OCI-LY3 (cell line): Measurements from ENCODE around the gene RPL35A.

Experiments
- H2AFZ ChIP-seq: fragments of 200-600, 300-600 bp; shearing (Covaris generic); 2 replicates; pipeline ENCODE4 v1.6.0; 2014; ENCODE audit warnings: antibody characterized with exemption, low read depth, low read length
- H3K27ac ChIP-seq: fragments of 200-600, 300-600 bp; sonication (generic); 2 replicates; pipeline ENCODE4 v1.5.1; 2014; ENCODE audit warnings: mild to moderate bottlenecking, low read length, moderate library complexity, mixed read lengths
- H3K27me3 ChIP-seq: fragments of 200-600, 300-600 bp; sonication (generic); 2 replicates; pipeline ENCODE4 v1.6.1; 2014; ENCODE audit warnings: low read depth, low read length, mixed read lengths
- H3K36me3 ChIP-seq: fragments of 200-600, 300-600 bp; sonication (generic); replicated peaks from 2 replicates; pipeline ENCODE3; 2014; ENCODE audit warnings: low read depth, low read length, mixed read lengths
- H3K4me1 ChIP-seq: fragments of 300-600, 200-600 bp; sonication (generic); 2 replicates; pipeline ENCODE4 v1.6.1; 2014; ENCODE audit warnings: low read length, mixed read lengths
- H3K4me2 ChIP-seq: fragments of 200-600, 300-600 bp; sonication (generic); 2 replicates; pipeline ENCODE4 v1.6.1; 2014; ENCODE audit warnings: low read length, mixed read lengths
- H3K4me3 ChIP-seq: fragments of 300-600, 200-600 bp; sonication (generic); 2 replicates; pipeline ENCODE4 v1.5.1; 2014; ENCODE audit warnings: antibody characterized with exemption, mild to moderate bottlenecking, low read length, moderate library complexity
- H3K79me2 ChIP-seq: fragments of 300-600, 200-600 bp; shearing (Covaris generic); 2 replicates; pipeline ENCODE4 v1.6.1; 2014; ENCODE audit warnings: mild to moderate bottlenecking, low read length, mixed read lengths
- H3K9ac ChIP-seq: fragments of 300-600, 200-600 bp; shearing (Covaris generic); 2 replicates; pipeline ENCODE4 v1.6.0; 2014; ENCODE audit warnings: mild to moderate bottlenecking, low read length, moderate library complexity
- H3K9me3 ChIP-seq: fragments of 200-600, 300-600 bp; shearing (Covaris generic); 2 replicates; pipeline ENCODE4 v1.6.1; 2014; ENCODE audit warnings: low read length, mixed read lengths; ENCODE audit not compliant: insufficient read depth
- H4K20me1 ChIP-seq: fragments of 200-600, 300-600 bp; sonication (generic); 2 replicates; pipeline ENCODE4 v1.6.1; 2016; ENCODE audit warnings: low read length, mixed read lengths; ENCODE audit not compliant: insufficient read depth
- EZH2phosphoT487 ChIP-seq: fragments of 200-600 bp; shearing (Covaris generic); IDR thresholded peaks from 2 replicates; pipeline ENCODE4 v1.6.1; 2018; ENCODE audit warnings: antibody characterized with exemption, mixed run types, low read depth
- TF ChIP-seq, protein P1 (sequence below): fragments of 200-600, 300-600 bp; sonication (generic); IDR thresholded peaks from 2 replicates; pipeline ENCODE4 v1.5.1; 2014; ENCODE audit warnings: antibody characterized with exemption, low read length, low read depth

Gene RPL35A

DNA sequence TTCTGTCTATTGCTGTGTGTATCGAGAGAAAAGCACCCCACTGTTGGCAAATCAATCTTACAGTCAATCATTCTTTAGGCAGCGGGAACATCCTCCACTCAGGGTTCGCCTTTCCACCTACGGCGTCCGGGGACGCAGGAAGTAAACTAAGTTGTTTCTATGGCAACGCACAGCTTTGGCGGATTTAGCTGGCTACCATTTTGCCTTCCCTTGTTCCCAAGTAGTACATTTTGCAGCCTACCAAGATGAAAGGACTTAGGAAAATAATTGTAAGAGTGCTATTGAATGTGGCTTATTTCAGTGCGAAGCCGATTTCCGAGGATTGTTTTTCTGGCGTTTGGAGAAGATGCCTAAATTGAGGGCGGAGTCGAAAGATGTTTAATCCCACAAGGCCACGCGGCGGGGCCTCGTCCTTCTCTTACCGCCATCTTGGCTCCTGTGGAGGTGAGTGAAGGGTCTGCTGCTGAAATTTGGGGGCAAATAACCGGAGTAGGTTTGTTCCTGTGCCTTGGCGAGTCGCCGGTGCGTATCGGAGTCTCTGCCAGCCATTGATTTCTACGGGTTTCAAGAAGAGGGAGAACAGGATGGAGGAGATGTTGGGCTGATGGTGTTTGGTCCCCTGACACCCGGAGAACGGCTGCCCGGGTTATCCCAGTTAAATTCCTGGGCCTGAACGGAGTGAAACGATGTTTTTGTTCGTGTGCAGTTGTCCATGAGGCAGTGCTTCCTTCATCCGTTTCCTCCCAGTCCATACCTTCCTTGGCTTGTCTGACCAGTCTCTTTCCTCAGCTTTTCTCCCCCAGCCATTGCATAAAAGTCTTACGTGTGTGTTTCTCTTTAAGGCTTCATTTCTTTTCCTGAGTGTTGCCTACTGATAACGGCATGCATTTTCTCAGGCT is at the start of gene RPL35A:
TSS of gene RPL35A (plus strand) at position 413 of the 899 bp plus-strand sequence. CDS start 778 bp downstream, outside the sequence.
- peak within 1 kb of the TSS; percentile 90 for H2AFZ ChIP-seq
- H3K9ac ChIP-seq: peak within 1 kb of the TSS; percentile 99
- peaks cover 43% of the 10 kb centered on the region for H3K79me2 ChIP-seq
- no peaks in the 10 kb centered on the region for H3K9me3 ChIP-seq
- H3K4me3 ChIP-seq: peak within 1 kb of the TSS; percentile 100
- TF ChIP-seq EZH2phosphoT487: no peak
- TF ChIP-seq, protein P1, sequence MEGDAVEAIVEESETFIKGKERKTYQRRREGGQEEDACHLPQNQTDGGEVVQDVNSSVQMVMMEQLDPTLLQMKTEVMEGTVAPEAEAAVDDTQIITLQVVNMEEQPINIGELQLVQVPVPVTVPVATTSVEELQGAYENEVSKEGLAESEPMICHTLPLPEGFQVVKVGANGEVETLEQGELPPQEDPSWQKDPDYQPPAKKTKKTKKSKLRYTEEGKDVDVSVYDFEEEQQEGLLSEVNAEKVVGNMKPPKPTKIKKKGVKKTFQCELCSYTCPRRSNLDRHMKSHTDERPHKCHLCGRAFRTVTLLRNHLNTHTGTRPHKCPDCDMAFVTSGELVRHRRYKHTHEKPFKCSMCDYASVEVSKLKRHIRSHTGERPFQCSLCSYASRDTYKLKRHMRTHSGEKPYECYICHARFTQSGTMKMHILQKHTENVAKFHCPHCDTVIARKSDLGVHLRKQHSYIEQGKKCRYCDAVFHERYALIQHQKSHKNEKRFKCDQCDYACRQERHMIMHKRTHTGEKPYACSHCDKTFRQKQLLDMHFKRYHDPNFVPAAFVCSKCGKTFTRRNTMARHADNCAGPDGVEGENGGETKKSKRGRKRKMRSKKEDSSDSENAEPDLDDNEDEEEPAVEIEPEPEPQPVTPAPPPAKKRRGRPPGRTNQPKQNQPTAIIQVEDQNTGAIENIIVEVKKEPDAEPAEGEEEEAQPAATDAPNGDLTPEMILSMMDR: no peak
- H3K4me1 ChIP-seq: peaks cover 17% of the 10 kb centered on the region
- H3K27me3 ChIP-seq: no peaks in the 10 kb centered on the region
- H3K27ac ChIP-seq: peak within 1 kb of the TSS; percentile 83
- peaks cover 36% of the 10 kb centered on the region for H3K36me3 ChIP-seq
- peaks cover 18% of the 10 kb centered on the region; the same call in 1 of the 2 replicates for H4K20me1 ChIP-seq
- H3K4me2 ChIP-seq: peak within 1 kb of the TSS; percentile 84

DNA sequence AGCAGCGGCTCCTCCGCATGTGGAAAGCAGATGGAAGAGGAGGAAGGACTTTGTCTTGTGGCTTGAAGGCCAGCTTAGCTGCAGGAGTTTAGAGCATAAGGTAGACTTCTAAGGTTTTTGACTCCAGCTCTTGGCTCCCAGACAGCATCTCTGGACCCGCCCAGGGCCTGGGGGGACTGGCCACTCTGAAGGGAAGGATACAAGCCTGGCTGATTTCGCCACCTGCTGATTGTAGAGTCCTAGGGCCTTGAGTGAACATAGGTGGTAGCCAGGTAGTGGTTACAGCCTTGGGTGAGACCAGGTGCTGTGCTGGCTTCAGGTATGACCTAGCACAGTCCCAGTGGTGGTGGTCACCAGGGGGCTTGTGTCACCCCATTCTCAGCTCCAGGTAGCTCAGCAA is 48.4 kb upstream of the RPL35A start:
- TF ChIP-seq EZH2phosphoT487: no peak
- TF ChIP-seq, protein P1: no peak
- H3K79me2 ChIP-seq: no peaks in the 10 kb centered on the region

DNA sequence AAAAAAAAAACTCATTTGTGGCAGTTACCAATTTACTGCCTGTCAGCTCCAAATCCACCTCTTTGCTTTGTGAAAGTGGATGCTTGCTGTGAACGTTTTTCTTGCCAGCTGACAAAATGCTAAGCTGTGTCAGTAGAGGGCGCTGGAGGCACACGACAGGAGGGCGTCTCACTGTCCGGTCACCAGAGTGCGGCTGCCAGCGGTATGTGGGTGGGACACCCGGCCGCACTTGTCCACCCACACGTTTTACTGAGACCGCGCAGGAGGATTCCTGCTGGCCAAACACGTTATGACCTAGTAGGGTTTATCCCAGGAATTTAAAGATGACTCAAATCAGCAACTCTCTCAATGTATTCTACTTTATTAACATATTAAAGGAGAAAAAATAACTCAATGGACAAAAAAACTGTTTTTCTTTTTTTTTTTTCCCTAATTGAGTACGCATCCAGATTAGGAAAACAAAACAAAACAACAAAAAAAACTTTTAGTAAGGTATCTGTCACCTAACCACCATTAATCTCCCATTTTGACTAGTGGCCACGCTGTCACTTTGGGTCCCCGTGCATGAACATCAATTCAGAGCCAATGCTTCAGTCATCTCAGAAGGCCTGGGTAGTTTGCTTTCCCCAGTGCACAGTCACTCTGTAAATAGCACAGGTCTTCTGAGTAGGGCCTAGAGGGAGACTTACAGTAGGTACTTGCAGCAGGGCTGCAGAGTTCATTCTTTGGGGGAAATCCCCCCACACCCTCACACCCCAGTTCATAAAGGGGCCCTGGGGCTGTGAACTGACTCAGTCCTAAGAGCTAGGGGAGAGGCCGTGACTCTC is 43.8 kb upstream of the RPL35A start:
- H3K27ac ChIP-seq: peak overlapping the region; percentile 19
- H3K36me3 ChIP-seq: no peaks in the 10 kb centered on the region
- no peaks in the 10 kb centered on the region for H4K20me1 ChIP-seq
- peak overlapping the region; percentile 63 for H3K4me3 ChIP-seq
- H3K9ac ChIP-seq: peak overlapping the region; percentile 21; the same call in 1 of the 2 replicates
- H2AFZ ChIP-seq: no peak overlapping the region
- H3K9me3 ChIP-seq: no peaks in the 10 kb centered on the region
- peaks cover 15% of the 10 kb centered on the region for H3K4me1 ChIP-seq
- no peaks in the 10 kb centered on the region for H3K27me3 ChIP-seq
- no peaks in the 10 kb centered on the region for H3K79me2 ChIP-seq
- no peak for TF ChIP-seq EZH2phosphoT487
- TF ChIP-seq, protein P1: peak; percentile 93
- peak overlapping the region; percentile 61 for H3K4me2 ChIP-seq

More for the DNA sequence above, 48.4 kb upstream of the RPL35A start:
- Histone ChIP-seq H4K20me1 (no peaks in the 10 kb centered on the region), H3K4me2 (no peak overlapping the region), H2AFZ (no peak overlapping the region), H3K9ac (no peak overlapping the region), H3K27me3 (no peaks in the 10 kb centered on the region), H3K4me3 (no peak overlapping the region), H3K36me3 (no peaks in the 10 kb centered on the region), H3K9me3 (no peaks in the 10 kb centered on the region), H3K4me1 (peaks cover 6% of the 10 kb centered on the region), H3K27ac (no peak overlapping the region)

DNA sequence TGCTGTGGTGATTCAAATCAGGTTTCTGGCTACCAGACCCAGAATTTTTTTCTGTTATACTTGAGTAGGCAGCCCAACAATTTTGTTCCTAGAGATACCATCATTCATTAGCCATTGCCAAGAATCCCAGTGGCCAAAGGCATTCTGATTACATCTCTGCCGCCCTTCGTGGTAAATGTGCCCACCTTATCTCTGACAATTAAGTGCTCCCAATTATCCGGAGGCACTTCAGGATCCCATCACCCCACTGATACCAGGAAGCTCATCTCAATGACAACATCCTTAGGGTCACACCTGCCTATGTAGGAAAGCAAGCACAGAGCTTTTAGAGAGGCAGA is 43.2 kb upstream of the RPL35A start:
- Histone ChIP-seq H3K4me2 (peak overlapping the region; percentile 61), H3K9ac (no peak overlapping the region), H3K27me3 (no peaks in the 10 kb centered on the region), H3K79me2 (no peaks in the 10 kb centered on the region), H3K36me3 (no peaks in the 10 kb centered on the region), H3K4me3 (peak overlapping the region; percentile 63), H4K20me1 (no peaks in the 10 kb centered on the region), H3K9me3 (no peaks in the 10 kb centered on the region), H3K27ac (peak overlapping the region; percentile 34), H2AFZ (no peak overlapping the region), H3K4me1 (peaks cover 15% of the 10 kb centered on the region)
- TF ChIP-seq, protein P1: no peak
- no peak for TF ChIP-seq EZH2phosphoT487
